Measurements from ENCODE around the gene ARL8A.
A peak's percentile ranks its signal among the peaks of the same experiment; 100 is the strongest.
"Not testable (repeated sequence)": the region's sequence is repeated elsewhere in the genome, so short reads cannot be mapped to it uniquely, and the experiment has no call there.

The ARL8A gene

DNA sequence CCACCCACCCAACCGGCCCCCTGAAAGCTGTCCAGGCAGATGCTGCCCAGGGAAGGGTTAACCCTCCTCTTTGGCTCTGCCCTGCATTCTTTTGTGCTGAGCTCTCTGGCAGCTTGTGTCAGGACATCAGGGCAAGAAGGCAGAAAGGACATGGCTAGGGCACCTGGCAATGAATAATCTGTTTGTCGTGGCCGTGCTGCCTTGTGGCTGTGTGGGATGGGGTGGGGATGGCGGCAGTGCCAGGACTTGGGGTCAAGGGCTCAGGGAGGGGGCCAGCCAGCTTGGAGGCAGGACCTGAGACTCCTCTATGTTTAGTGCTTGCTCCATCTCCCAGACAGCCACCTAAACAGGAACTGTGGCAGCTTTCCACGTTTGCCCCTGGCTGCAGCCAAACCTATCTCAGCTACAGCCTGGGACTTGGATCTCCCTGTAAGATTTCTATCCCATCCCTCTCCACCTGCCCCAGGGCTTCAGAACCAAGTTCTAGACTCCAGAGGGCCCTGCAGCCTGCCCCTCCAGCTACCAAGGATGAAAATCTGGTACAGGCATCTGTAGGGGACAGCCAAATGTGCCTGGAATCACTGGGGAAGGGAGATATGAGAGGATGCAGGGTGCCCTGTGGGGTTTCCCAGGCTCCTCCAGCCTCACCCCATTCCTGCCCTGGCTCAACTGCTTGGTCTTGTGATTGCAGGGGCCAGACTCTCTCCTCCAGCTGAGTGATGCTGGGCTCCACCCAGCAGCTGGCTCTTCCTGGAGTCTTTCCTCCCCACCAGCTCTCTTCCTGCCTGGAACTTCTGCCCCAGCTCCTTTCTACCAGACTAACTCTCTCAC lies 31.5 kb downstream of the ARL8A start:
- DNase-seq (ENCODE audit: low read depth) = no peak

GRCh38 chr1:202111589-202111988 lies 32.9 kb downstream of the ARL8A start:
- DNase-seq (ENCODE audit: low read depth) = not testable (repeated sequence)

DNA sequence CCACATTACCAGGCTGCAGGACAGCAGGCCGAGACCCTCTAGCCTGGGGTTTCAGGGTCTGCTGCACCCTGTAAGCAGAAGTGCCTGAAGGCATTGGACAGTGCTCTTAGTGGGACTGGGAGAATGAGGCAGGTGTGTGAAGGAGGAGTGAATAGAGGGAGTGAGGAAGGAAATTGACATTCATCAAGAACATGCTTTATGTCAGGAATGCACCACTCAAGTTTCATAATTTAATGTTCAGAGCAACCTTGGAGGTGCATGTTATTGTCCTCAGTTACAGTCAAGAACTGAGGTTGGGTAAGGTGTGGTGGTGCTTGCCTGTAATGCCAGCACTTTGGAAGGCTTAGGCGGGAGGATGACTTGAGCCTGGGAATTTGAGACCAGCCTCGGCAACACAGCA lies 33.6 kb downstream of the ARL8A start:
- DNase-seq (ENCODE audit: low read depth) = no peak

DNA sequence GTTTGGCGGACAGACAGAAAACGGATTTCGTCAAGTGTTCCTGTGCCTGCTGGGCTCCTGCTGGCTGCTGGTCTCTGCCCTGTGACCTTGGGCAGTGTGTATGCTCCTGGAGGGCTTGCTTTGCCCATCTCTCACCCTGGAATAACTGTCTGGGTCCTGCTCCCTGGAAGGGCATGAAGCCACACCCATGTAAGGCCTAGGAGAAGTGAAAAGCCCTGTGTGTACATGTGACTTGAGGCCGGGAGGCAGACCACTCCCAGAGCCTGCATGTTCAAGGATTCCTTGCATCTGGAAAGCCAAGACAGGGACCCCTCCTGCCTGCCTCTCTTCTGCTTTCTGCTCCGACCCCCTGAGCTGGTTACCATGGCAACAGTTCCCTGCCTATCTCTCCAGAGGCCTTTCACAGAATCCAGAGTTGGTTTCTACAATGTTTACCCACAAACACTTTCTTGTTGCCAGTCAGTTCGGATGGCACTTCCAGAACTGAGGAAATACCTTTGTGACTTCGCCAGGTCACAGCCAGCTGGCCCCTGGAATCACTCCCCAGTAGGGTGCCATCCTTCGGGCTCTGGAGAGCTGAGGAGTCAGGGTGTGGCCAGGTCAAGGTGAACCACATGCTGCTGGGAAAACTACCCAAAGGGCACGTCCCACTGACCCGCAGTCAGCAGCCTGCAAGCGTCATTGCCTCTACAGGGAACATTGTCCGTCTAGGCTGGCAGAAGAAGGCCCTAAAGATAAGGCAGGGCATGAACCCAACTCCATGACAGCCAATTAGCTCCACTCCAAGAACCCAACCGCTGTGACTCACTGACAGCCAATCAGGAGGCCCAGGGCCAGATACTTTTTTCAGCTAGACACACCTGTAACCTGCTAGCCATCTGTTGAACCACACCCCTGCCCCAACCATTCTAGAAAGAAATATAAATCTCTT lies 36.5 kb downstream of the ARL8A start:
- DNase-seq (ENCODE audit: low read depth) = no peak

GRCh38 chr1:202107321-202107761 lies 37.2 kb downstream of the ARL8A start:
- no peak for DNase-seq (ENCODE audit: low read depth)

- DNase-seq (ENCODE audit: low read depth) = no peak
Observed at GRCh38 chr1:202106340-202107254, 37.9 kb downstream of the ARL8A start.

DNA sequence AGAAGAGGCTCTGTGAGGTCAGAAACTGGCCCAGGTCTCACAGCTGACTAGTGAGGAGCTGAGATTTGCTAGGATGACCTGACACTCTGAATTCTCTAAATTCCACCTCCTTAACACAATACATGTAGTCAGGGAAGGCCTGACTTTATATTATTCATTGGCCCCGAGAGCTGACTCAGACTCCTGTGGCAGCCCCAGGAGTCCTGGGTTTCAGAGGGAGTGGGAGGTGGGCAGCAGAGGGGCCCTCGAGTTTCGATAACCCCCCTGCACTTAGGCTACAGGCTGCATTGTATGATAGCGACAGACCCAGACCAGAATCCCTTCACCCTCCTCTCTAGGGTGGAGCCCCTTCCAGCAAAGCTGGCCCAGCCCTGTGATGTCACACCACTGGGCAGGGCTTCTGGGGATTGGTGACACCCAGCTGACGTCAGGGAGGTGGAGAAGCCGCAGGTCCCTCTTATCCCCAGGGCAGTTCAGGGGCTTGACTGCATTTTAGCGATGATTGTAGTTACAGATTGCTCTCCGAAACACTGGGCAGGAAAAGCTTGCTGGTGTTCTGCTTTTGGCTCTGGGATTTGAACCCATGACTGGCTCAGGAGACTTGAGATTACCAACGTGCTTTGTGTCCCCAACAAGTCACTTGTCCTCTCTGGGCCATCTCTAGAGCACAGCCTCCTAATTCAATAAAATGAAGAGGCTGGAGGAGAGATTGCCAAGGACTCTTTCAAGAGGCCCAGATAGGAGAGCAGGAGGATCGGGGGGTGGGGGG lies 38.8 kb downstream of the ARL8A start:
- DNase-seq (ENCODE audit: low read depth) = peak; percentile 43

DNA sequence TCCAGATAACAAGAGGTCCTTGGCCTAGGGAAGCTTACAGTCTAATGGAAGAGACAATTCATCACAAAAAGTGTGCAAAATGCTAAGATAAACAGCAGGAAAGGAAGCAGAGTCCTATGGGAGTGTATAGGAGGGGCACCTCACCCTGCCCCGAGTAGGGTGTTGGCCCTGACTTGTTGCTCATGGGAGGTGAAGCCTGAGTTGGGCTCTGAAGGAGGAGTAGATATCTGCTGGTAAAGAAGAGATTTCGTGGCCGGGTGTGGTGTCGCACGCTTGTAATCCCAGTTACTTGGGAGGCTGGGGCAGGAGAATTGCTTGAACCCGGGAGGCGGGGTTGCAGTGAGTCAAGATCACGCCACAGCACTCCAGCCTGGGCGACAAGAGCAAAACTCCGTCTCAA lies 40.5 kb downstream of the ARL8A start:
- DNase-seq (ENCODE audit: low read depth) = no peak

DNA sequence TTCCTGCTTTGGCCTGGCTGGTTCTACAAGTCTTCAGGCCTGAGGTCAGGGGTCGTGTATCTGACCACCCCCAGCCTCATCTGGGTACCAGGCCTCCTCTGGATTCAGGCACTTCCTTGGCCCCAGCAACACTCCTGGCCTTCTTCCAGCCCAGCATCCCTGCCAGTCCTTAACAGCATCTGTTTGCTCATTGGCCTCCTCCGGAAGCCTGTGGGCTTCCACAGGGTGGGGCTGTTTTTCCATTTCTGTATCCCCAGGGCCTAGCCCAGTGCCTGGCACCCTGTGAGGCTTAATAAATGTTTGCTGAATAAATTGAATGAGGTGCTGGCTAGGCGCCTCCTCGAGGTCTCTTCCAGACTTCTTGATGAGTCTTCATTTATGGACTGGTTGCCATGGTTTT lies 43.4 kb downstream of the ARL8A start:
- no peak for DNase-seq (ENCODE audit: low read depth)

GRCh38 chr1:202093858-202094257 lies 50.7 kb downstream of the ARL8A start:
- DNase-seq (ENCODE audit: low read depth) = no peak

DNA sequence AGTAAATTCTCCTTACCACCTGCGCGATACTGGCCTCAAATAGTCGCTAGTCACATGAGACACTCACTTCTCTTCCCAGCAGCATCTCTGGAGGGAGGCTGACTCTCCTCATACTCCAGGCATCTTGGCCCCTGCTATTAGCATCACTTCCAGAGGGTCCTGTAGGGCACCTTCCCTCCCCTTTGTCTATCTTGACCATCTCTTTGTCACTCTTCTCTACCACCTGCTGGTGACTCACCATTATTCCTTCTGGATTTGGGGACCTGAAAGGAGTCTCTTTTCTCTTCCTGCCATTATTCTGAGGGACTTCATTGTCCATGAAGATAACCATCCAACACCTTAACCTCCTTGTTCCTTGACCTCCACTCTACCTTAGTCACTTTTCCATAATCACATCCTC lies 53.5 kb downstream of the ARL8A start:
- DNase-seq (ENCODE audit: low read depth) = no peak

DNA sequence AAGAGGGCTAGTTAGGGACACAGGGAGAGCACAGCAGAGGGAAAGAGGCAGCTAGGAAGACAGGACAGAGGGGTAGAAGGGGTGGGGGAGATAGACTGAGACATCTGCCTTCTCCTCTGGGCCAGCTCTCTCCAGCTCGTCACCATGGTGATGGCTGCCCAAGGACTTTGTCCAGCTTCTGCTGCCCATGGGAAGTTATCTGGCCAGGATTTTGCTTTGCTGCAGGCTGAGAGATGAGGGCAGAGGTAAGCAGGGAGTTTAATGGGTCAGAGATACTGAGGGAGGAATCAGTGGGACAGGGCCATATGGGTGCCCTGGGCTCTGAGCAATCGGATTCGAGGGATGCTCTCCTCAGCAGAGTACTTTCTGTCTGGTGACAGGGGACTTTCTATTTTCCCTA lies 56.3 kb downstream of the ARL8A start:
- DNase-seq (ENCODE audit: low read depth) = no peak

- DNase-seq (ENCODE audit: low read depth) = no peak
Observed at GRCh38 chr1:202086579-202087350, 57.8 kb downstream of the ARL8A start.

- DNase-seq (ENCODE audit: low read depth) = no peak
Observed at GRCh38 chr1:202085682-202086373, 58.7 kb downstream of the ARL8A start.

DNA sequence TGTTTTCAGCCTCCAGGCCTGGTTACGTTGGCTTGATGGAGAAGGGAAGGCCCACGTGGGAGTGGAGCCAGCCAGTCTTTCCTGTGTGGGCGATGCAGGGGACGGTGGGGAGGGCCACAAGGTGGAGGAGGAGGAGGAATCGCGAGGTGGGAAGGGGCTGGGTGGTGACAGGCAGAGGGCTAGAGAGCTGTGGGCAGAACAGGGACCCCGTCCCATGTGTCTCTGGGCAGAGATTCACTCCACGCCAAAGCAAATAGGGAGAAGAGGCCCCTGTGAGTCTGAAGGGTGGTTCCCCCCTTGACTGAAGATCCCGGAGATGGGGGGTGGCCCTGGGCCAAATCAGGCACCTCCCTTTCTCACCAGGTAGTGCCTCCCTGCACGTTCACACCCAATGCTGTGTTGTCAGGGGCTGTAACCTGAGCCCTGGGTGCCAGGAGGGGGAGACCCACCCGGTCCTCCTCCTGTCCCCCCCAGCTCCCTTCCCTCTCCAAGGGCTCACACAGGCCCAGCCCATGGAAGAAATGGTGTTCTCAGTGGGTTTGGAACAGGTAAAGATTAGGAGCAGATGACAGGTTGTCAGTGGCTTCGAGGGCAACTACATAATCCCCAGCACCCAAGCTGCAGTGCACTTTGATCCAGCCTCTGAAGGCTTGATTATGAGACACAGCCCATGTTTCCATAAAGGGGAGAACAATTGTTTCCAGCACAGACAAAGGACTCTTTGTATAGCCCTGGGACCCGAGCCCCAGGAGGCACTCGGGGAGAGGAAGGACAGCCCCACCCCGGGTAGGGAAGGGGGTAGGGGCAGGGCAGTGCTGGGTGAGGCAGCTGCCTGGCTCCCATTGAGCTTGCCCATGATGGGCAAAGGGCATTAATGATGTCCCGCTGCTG lies 59.5 kb downstream of the ARL8A start:
- no peak for DNase-seq (ENCODE audit: low read depth)

Data from HS-5 (cell line).